IMR-90 (cell line): ENCODE measurements around the gene TXNL4A. TPM values are rescaled to one million over a fixed set of nuclear protein-coding genes. Genes with fewer than 3 reads are reported as not detected.
A peak's percentile ranks its signal among the peaks of the same experiment; 100 is the strongest.

Source experiments
- ATAC-seq: fragments of 200-7000 bp; cut with Tn5 transposase; 2 replicates; pipeline ENCODE4 v1.9.1; 2020; ENCODE audit warnings: low read depth, mild to moderate bottlenecking, moderate library complexity
- BruUV-seq: library from RNA; stranded (reverse); fragments of 400-500 nt; replicated peaks from 2 replicates; lab custom pipeline; 2021; lab: Mats Ljungman, UMichigan
- CTCF ChIA-PET: fragments of 300-600 bp; formaldehyde crosslinking; extraction: SDS; loops from one replicate; lab custom pipeline; 2021; ENCODE audit warnings: antibody characterized with exemption; lab: Yijun Ruan, JAX
- POLR2A ChIA-PET: fragments of 300-600 bp; sonication (Branson Sonifier 250); formaldehyde crosslinking; loops from one replicate; lab custom pipeline; 2022; ENCODE audit warnings: antibody characterized with exemption; ENCODE audit not compliant: unreplicated experiment; lab: Charles Lee
- DNase-seq: peaks from one replicate; pipeline ENCODE4 v3.0.0; 2013
- H2AFZ ChIP-seq: replicated peaks from 2 replicates; pipeline ENCODE3; 2013; ENCODE audit warnings: low read length, mild to moderate bottlenecking; ENCODE audit not compliant: poor library complexity
- H2AK5ac ChIP-seq: 2 replicates; pipeline ENCODE4 v1.6.1; 2013; ENCODE audit warnings: low read depth, low read length, inconsistent platforms
- H2AK9ac ChIP-seq: replicated peaks from 2 replicates; pipeline ENCODE3; 2013; ENCODE audit warnings: mild to moderate bottlenecking, low read depth, low read length, moderate library complexity; ENCODE audit not compliant: poor library complexity
- H2BK120ac ChIP-seq: 2 replicates; pipeline ENCODE4 v1.6.1; 2013; ENCODE audit warnings: low read depth, low read length, inconsistent platforms
- H2BK15ac ChIP-seq: 3 replicates; pipeline ENCODE4 v1.6.1; 2013; ENCODE audit warnings: low read depth, low read length, inconsistent platforms
- H2BK20ac ChIP-seq: 2 replicates; pipeline ENCODE4 v1.6.1; 2013; ENCODE audit warnings: low read depth, mild to moderate bottlenecking, inconsistent platforms, low read length, moderate library complexity
- H2BK5ac ChIP-seq: 2 replicates; pipeline ENCODE4 v1.6.1; 2013; ENCODE audit warnings: mild to moderate bottlenecking, low read depth, low read length, inconsistent platforms; ENCODE audit not compliant: poor library complexity, severe bottlenecking
- H3K14ac ChIP-seq: replicated peaks from 2 replicates; pipeline ENCODE4 v1.6.1; 2013; ENCODE audit warnings: low read depth, low read length, inconsistent platforms
- H3K18ac ChIP-seq: 2 replicates; pipeline ENCODE4 v1.6.1; 2013; ENCODE audit warnings: low read depth, low read length, control low read depth
- H3K23ac ChIP-seq: 2 replicates; pipeline ENCODE4 v1.6.1; 2013; ENCODE audit warnings: low read depth, low read length, inconsistent platforms
- H3K27ac ChIP-seq: 2 replicates; pipeline ENCODE4 v1.5.1; 2013; ENCODE audit warnings: mild to moderate bottlenecking, control low read depth, low read length; ENCODE audit not compliant: insufficient read depth
- H3K27me3 ChIP-seq: 2 replicates; pipeline ENCODE4 v1.6.1; 2013; ENCODE audit warnings: low read length; ENCODE audit not compliant: control insufficient read depth, insufficient read depth
- H3K36me3 ChIP-seq: 2 replicates; pipeline ENCODE4 v1.6.1; 2013; ENCODE audit warnings: low read length, mixed read lengths; ENCODE audit not compliant: control insufficient read depth, insufficient read depth
- H3K4ac ChIP-seq: 2 replicates; pipeline ENCODE4 v1.6.1; 2013; ENCODE audit warnings: low read depth, low read length, inconsistent platforms
- H3K4me1 ChIP-seq: 2 replicates; pipeline ENCODE4 v1.6.1; 2013; ENCODE audit warnings: low read length, mixed read lengths; ENCODE audit not compliant: control insufficient read depth, insufficient read depth
- H3K4me2 ChIP-seq: 2 replicates; pipeline ENCODE4 v1.6.1; 2013; ENCODE audit warnings: low read depth, mild to moderate bottlenecking, control low read depth, low read length, moderate library complexity
- H3K4me3 ChIP-seq: 2 replicates; pipeline ENCODE4 v1.5.1; 2013; ENCODE audit warnings: low read depth, mild to moderate bottlenecking, control low read depth, low read length, moderate library complexity; ENCODE audit not compliant: insufficient read depth
- H3K56ac ChIP-seq: 2 replicates; pipeline ENCODE4 v1.6.1; 2013; ENCODE audit warnings: low read length, inconsistent platforms; ENCODE audit not compliant: insufficient read depth; ENCODE audit errors: extremely low read depth
- H3K79me1 ChIP-seq, 2 experiments: 2 replicates each; pipeline ENCODE4 v1.6.1; 2013; ENCODE audit warnings: low read length in 2 of 2, inconsistent platforms in 1 of 2, low read depth in 1 of 2
- H3K9ac ChIP-seq: 2 replicates; pipeline ENCODE4 v1.6.1; 2013; ENCODE audit warnings: low read depth, low read length, control low read depth
- H3K9me1 ChIP-seq: 2 replicates; pipeline ENCODE4 v1.6.1; 2013; ENCODE audit warnings: low read length, inconsistent platforms; ENCODE audit not compliant: insufficient read depth
- H3K9me3 ChIP-seq: 2 replicates; pipeline ENCODE4 v1.6.1; 2013; ENCODE audit warnings: low read length; ENCODE audit not compliant: control insufficient read depth, insufficient read depth
- H4K20me1 ChIP-seq: 2 replicates; pipeline ENCODE4 v1.6.1; 2013; ENCODE audit warnings: low read length, inconsistent platforms; ENCODE audit not compliant: insufficient read depth
- H4K5ac ChIP-seq: 2 replicates; pipeline ENCODE4 v1.6.1; 2013; ENCODE audit warnings: mild to moderate bottlenecking, low read depth, low read length, control low read depth
- H4K8ac ChIP-seq, 2 experiments: 2 replicates each; pipeline ENCODE4 v1.6.1; 2013; ENCODE audit warnings: low read depth in 2 of 2, low read length in 2 of 2, control low read depth in 1 of 2, inconsistent platforms in 1 of 2
- H4K91ac ChIP-seq: 2 replicates; pipeline ENCODE4 v1.6.1; 2013; ENCODE audit warnings: low read depth, low read length, inconsistent platforms; ENCODE audit not compliant: insufficient read depth
- BHLHE40 ChIP-seq: fragments of 150-350 bp; IDR thresholded peaks from 2 replicates; pipeline ENCODE4 v1.6.1; 2016; ENCODE audit warnings: mild to moderate bottlenecking, low read depth, low read length
- CEBPB ChIP-seq: IDR thresholded peaks from 2 replicates; pipeline ENCODE4 v1.6.1; 2012; ENCODE audit warnings: low read depth, low read length, improper control_type of control experiment
- CHD1 ChIP-seq: IDR thresholded peaks from 2 replicates; pipeline ENCODE4 v1.6.1; 2012; ENCODE audit warnings: low read depth, low read length, improper control_type of control experiment
- CTCF ChIP-seq: conservative IDR thresholded peaks from 2 replicates; pipeline ENCODE4 v1.5.1; 2012; ENCODE audit warnings: mild to moderate bottlenecking, low read depth, low read length, improper control_type of control experiment
- ELK1 ChIP-seq: fragments of 150-350 bp; IDR thresholded peaks from 2 replicates; pipeline ENCODE4 v1.6.1; 2016; ENCODE audit warnings: low read depth, mild to moderate bottlenecking, low read length, moderate library complexity, borderline replicate concordance
- FOS ChIP-seq: fragments of 150-350 bp; IDR thresholded peaks from 2 replicates; pipeline ENCODE4 v1.6.1; 2016; ENCODE audit warnings: low read depth, low read length
- MAFK ChIP-seq: IDR thresholded peaks from 2 replicates; pipeline ENCODE4 v1.6.1; 2012; ENCODE audit warnings: low read depth, low read length, improper control_type of control experiment
- MAZ ChIP-seq: IDR thresholded peaks from 2 replicates; pipeline ENCODE4 v1.6.1; 2012; ENCODE audit warnings: low read depth, mild to moderate bottlenecking, low read length, improper control_type of control experiment, moderate library complexity, borderline replicate concordance
- MXI1 ChIP-seq: IDR thresholded peaks from 2 replicates; pipeline ENCODE4 v1.6.1; 2012; ENCODE audit warnings: low read depth, mild to moderate bottlenecking, low read length, moderate library complexity, borderline replicate concordance
- NFE2L2 ChIP-seq: fragments of 150-350 bp; IDR thresholded peaks from 2 replicates; pipeline ENCODE4 v1.6.1; 2016; ENCODE audit warnings: low read depth, mild to moderate bottlenecking, low read length
- POLR2A ChIP-seq: IDR thresholded peaks from 2 replicates; pipeline ENCODE4 v1.6.1; 2012; ENCODE audit warnings: mild to moderate bottlenecking, low read depth, low read length
- RAD21 ChIP-seq: IDR thresholded peaks from 2 replicates; pipeline ENCODE4 v1.6.1; 2012; ENCODE audit warnings: low read length, improper control_type of control experiment
- RCOR1 ChIP-seq: IDR thresholded peaks from 2 replicates; pipeline ENCODE4 v1.6.1; 2012; ENCODE audit warnings: mild to moderate bottlenecking, low read length, improper control_type of control experiment; ENCODE audit not compliant: insufficient replicate concordance
- RFX5 ChIP-seq: IDR thresholded peaks from 2 replicates; pipeline ENCODE4 v1.8.0; 2012; ENCODE audit warnings: low read depth, mild to moderate bottlenecking, low read length, moderate library complexity
- SMC3 ChIP-seq: fragments of 150-350 bp; IDR thresholded peaks from 2 replicates; pipeline ENCODE4 v1.6.1; 2016; ENCODE audit warnings: low read depth, mild to moderate bottlenecking, antibody characterized with exemption, low read length, moderate library complexity
- USF2 ChIP-seq: fragments of 150-350 bp; IDR thresholded peaks from 2 replicates; pipeline ENCODE4 v1.6.1; 2017; ENCODE audit warnings: mild to moderate bottlenecking, antibody characterized with exemption, low read length, low read depth
- WGBS, 2 experiments: methylation state at CpG; one replicate each; pipeline versions ENCODE4 v1.1.5 to v1.1.7; 2013; ENCODE audit warnings: missing lambda C conversion rate in 2 of 2; ENCODE audit not compliant: insufficient read length in 1 of 2; ENCODE audit errors: extremely low coverage in 2 of 2; 5-methylcytosine and 5-hydroxymethylcytosine counted together
- dilution Hi-C: fragments of 300-500 bp; cut with HindIII; formaldehyde crosslinking; loops from one replicate; pipeline ENCODE4 v1.14.3; 2018; ENCODE audit warnings: low sequenced_read_pairs; ENCODE audit not compliant: unreplicated experiment
- in situ Hi-C: fragments of 300-500 bp; cut with MboI; formaldehyde crosslinking; loops from 3 replicates; pipeline ENCODE4 v1.14.3; 2019; ENCODE audit warnings: low sequenced_read_pairs, inconsistent platforms, mixed read lengths
- intact Hi-C: fragments of 100-400 bp; cut with micrococcal nuclease; formaldehyde crosslinking; loops from 2 replicates; pipeline ENCODE4 v1.10.0; 2022
- polyA plus RNA-seq, 3 experiments: library from polyadenylated mRNA; depleted of rRNA; stranded (reverse); fragments of >200 nt; gene quantifications; 2 replicates each; pipeline ENCODE4 v1.2.3, GENCODE V29; 2012; ENCODE audit warnings: low replicate concordance in 1 of 3
- total RNA-seq: library from RNA; depleted of rRNA; stranded (reverse); fragments of >200 nt; gene quantifications from 2 replicates; pipeline ENCODE4 v1.2.3, GENCODE V29; 2012

TXNL4A gene
- total and polyA plus RNA-seq, 2 of the 4 experiments (the other 2 are of a cell fraction) = 38.7 to 103 TPM

GRCh38 chr18:79989195-79989497 is 783 bp upstream of the TXNL4A start:
- Histone ChIP-seq H3K23ac (peak overlapping the region; percentile 12; the same call in 1 of the 2 replicates), H2AK5ac (peak overlapping the region; percentile 94), H3K18ac (no peak overlapping the region), H2BK15ac (no peak overlapping the region; the same call in 2 of the 3 replicates), H2AK9ac (peak overlapping the region; percentile 90), H2BK5ac (peak overlapping the region; percentile 25), H2BK20ac (no peak overlapping the region), H4K5ac (peak overlapping the region; percentile 7; the same call in 1 of the 2 replicates), H3K79me1 (peaks cover 2 to 35% of the 10 kb centered on the region in 2 experiments; a peak in 3 of 4 replicates), H3K9ac (peak overlapping the region; percentile 96), H3K14ac (0 out of 2 replicates have a peak overlapping the region, but pooled peaks have one; percentile 52), H2AFZ (peak overlapping the region; percentile 97), H4K8ac (peak overlapping the region; percentile 94 to 99), H3K4me2 (peak overlapping the region; percentile 89), H3K56ac (peak overlapping the region; percentile 93), H3K27ac (peak overlapping the region; percentile 92), H3K9me3 (no peaks in the 10 kb centered on the region), H3K4me1 (peaks cover 6% of the 10 kb centered on the region), H3K4me3 (peak overlapping the region; percentile 85), H3K4ac (peak overlapping the region; percentile 95), H3K36me3 (peaks cover 9% of the 10 kb centered on the region), H3K9me1 (no peaks in the 10 kb centered on the region), H2BK120ac (no peak overlapping the region), H4K91ac (peak overlapping the region; percentile 84), H4K20me1 (peaks cover 39% of the 10 kb centered on the region), H3K27me3 (no peaks in the 10 kb centered on the region)
- ATAC-seq = no peak
- TF ChIP-seq NFE2L2 = no peak
- TF ChIP-seq CTCF = no peak
- no peak for TF ChIP-seq MAZ
- TF ChIP-seq CHD1 = no peak
- no peak for TF ChIP-seq SMC3
- no peak for TF ChIP-seq MAFK
- no peak for TF ChIP-seq USF2
- TF ChIP-seq MXI1 = no peak
- no peak for TF ChIP-seq RAD21
- TF ChIP-seq CEBPB = no peak
- no peak for TF ChIP-seq ELK1
- no peak for TF ChIP-seq RFX5
- no peak for TF ChIP-seq POLR2A
- TF ChIP-seq RCOR1 = no peak
- TF ChIP-seq BHLHE40 = no peak
- no peak for TF ChIP-seq FOS
- no TSS peak for BruUV-seq
- ChIA-PET POLR2A (no interaction called here), CTCF (no interaction called here)
- no peak for DNase-seq
- in situ Hi-C loops = no loop called here
- dilution Hi-C loops = no loop called here
- intact Hi-C loops = loop anchor here (5.0 kb wide), 1 partner anchor 143 kb away; no protein-coding TSS in a partner anchor
- WGBS, 2 experiments = no CpG with 5 or more reads among the region's 14 CpGs
